ENCODE results near the gene ZNF804A. TPM values are rescaled to one million over a fixed set of nuclear protein-coding genes. Genes with fewer than 3 reads are reported as not detected.

The ZNF804A gene
- total and polyA plus RNA-seq, 5 donors, result not detected

GRCh38 chr2:184611361-184612085, 13.2 kb downstream of the ZNF804A start:
- H3K9me3 ChIP-seq (ENCODE audit: control insufficient read depth, low read length), result no peaks in the 10 kb centered on the region
- DNase-seq, result no peak
- no peak overlapping the region for H3K4me3 ChIP-seq (ENCODE audit: low read length)
- H3K27me3 ChIP-seq (ENCODE audit: control insufficient read depth, insufficient read depth), result no peaks in the 10 kb centered on the region
- H3K27ac ChIP-seq (ENCODE audit: low read length), result no peak overlapping the region
- no peaks in the 10 kb centered on the region for H3K4me1 ChIP-seq (ENCODE audit: control insufficient read depth, insufficient read depth, low read length)
- WGBS, result 25% methylated on average over 2 of the region's 2 CpGs
- intact Hi-C loops (cut with DNase I), result no loop called here
- ATAC-seq, result no peak

GRCh38 chr2:184620367-184620766, 22.0 kb downstream of the ZNF804A start:
- Histone ChIP-seq H3K27ac (ENCODE audit: low read length) (no peak overlapping the region), H3K4me1 (ENCODE audit: control insufficient read depth, insufficient read depth, low read length) (no peaks in the 10 kb centered on the region), H3K9me3 (ENCODE audit: control insufficient read depth, low read length) (no peaks in the 10 kb centered on the region), H3K27me3 (ENCODE audit: control insufficient read depth, insufficient read depth) (no peaks in the 10 kb centered on the region), H3K4me3 (ENCODE audit: low read length) (no peak overlapping the region)
- DNase-seq (no peak), ATAC-seq (no peak)
- 31% methylated on average over 1 of the region's 1 CpG for WGBS
- intact Hi-C loops (cut with DNase I), result no loop called here

- ATAC-seq (no peak), DNase-seq (no peak)
- intact Hi-C loops (cut with DNase I), result no loop called here
- no peak overlapping the region for H3K27ac ChIP-seq (ENCODE audit: low read length)
- no peaks in the 10 kb centered on the region for H3K27me3 ChIP-seq (ENCODE audit: control insufficient read depth, insufficient read depth)
- no peak overlapping the region for H3K4me3 ChIP-seq (ENCODE audit: low read length)
- H3K9me3 ChIP-seq (ENCODE audit: control insufficient read depth, low read length), result no peaks in the 10 kb centered on the region
- H3K4me1 ChIP-seq (ENCODE audit: control insufficient read depth, insufficient read depth, low read length), result no peaks in the 10 kb centered on the region
These were observed 26.0 kb downstream of the ZNF804A start for GRCh38 chr2:184624311-184624710.

GRCh38 chr2:184628051-184628450, 29.7 kb downstream of the ZNF804A start:
- no peak for ATAC-seq

GRCh38 chr2:184633726-184634125, 35.4 kb downstream of the ZNF804A start:
- H3K27ac ChIP-seq (ENCODE audit: low read length), result no peak overlapping the region
- no peaks in the 10 kb centered on the region for H3K4me1 ChIP-seq (ENCODE audit: control insufficient read depth, insufficient read depth, low read length)
- H3K4me3 ChIP-seq (ENCODE audit: low read length), result no peak overlapping the region
- H3K27me3 ChIP-seq (ENCODE audit: control insufficient read depth, insufficient read depth), result no peaks in the 10 kb centered on the region
- ATAC-seq, result no peak
- H3K9me3 ChIP-seq (ENCODE audit: control insufficient read depth, low read length), result no peaks in the 10 kb centered on the region
- DNase-seq, result no peak
- intact Hi-C loops (cut with DNase I), result no loop called here

More at GRCh38 chr2:184628051-184628450, 29.7 kb downstream of the ZNF804A start:
- DNase-seq, result no peak
- intact Hi-C loops (cut with DNase I), result no loop called here
- WGBS, result 87% methylated on average over 7 of the region's 7 CpGs
- Histone ChIP-seq H3K9me3 (ENCODE audit: control insufficient read depth, low read length) (no peaks in the 10 kb centered on the region), H3K4me1 (ENCODE audit: control insufficient read depth, insufficient read depth, low read length) (no peaks in the 10 kb centered on the region), H3K4me3 (ENCODE audit: low read length) (no peak overlapping the region), H3K27ac (ENCODE audit: low read length) (no peak overlapping the region), H3K27me3 (ENCODE audit: control insufficient read depth, insufficient read depth) (no peaks in the 10 kb centered on the region)

- ATAC-seq, result no peak
- no peaks in the 10 kb centered on the region for H3K9me3 ChIP-seq (ENCODE audit: control insufficient read depth, low read length)
- DNase-seq, result no peak
- H3K27me3 ChIP-seq (ENCODE audit: control insufficient read depth, insufficient read depth), result no peaks in the 10 kb centered on the region
- H3K4me3 ChIP-seq (ENCODE audit: low read length), result no peak overlapping the region
- intact Hi-C loops (cut with DNase I), result no loop called here
- 69% methylated on average over 1 of the region's 1 CpG for WGBS
- no peak overlapping the region for H3K27ac ChIP-seq (ENCODE audit: low read length)
- H3K4me1 ChIP-seq (ENCODE audit: control insufficient read depth, insufficient read depth, low read length), result no peaks in the 10 kb centered on the region
These were observed 39.5 kb downstream of the ZNF804A start for GRCh38 chr2:184637781-184638180.

- Histone ChIP-seq H3K9me3 (ENCODE audit: control insufficient read depth, low read length) (no peaks in the 10 kb centered on the region), H3K4me3 (ENCODE audit: low read length) (no peak overlapping the region), H3K27me3 (ENCODE audit: control insufficient read depth, insufficient read depth) (no peaks in the 10 kb centered on the region), H3K27ac (ENCODE audit: low read length) (no peak overlapping the region), H3K4me1 (ENCODE audit: control insufficient read depth, insufficient read depth, low read length) (no peaks in the 10 kb centered on the region)
- DNase-seq (no peak), ATAC-seq (no peak)
- intact Hi-C loops (cut with DNase I), result no loop called here
These were observed 46.4 kb downstream of the ZNF804A start for GRCh38 chr2:184644685-184645084.

- Histone ChIP-seq H3K27me3 (ENCODE audit: control insufficient read depth, insufficient read depth) (no peaks in the 10 kb centered on the region), H3K27ac (ENCODE audit: low read length) (no peak overlapping the region), H3K4me3 (ENCODE audit: low read length) (no peak overlapping the region), H3K4me1 (ENCODE audit: control insufficient read depth, insufficient read depth, low read length) (no peaks in the 10 kb centered on the region), H3K9me3 (ENCODE audit: control insufficient read depth, low read length) (no peaks in the 10 kb centered on the region)
- ATAC-seq (no peak), DNase-seq (no peak)
- intact Hi-C loops (cut with DNase I), result no loop called here
- WGBS, result 68% methylated on average over 2 of the region's 2 CpGs
These were observed 47.8 kb downstream of the ZNF804A start for GRCh38 chr2:184646177-184646576.

GRCh38 chr2:184646593-184646992, 48.3 kb downstream of the ZNF804A start:
- H3K4me1 ChIP-seq (ENCODE audit: control insufficient read depth, insufficient read depth, low read length), result no peaks in the 10 kb centered on the region
- no peak for DNase-seq
- intact Hi-C loops (cut with DNase I), result no loop called here
- H3K27ac ChIP-seq (ENCODE audit: low read length), result no peak overlapping the region
- no peak for ATAC-seq
- H3K9me3 ChIP-seq (ENCODE audit: control insufficient read depth, low read length), result no peaks in the 10 kb centered on the region
- no peak overlapping the region for H3K4me3 ChIP-seq (ENCODE audit: low read length)
- 91% methylated on average over 4 of the region's 4 CpGs for WGBS
- H3K27me3 ChIP-seq (ENCODE audit: control insufficient read depth, insufficient read depth), result no peaks in the 10 kb centered on the region

GRCh38 chr2:184654945-184655344, 56.6 kb downstream of the ZNF804A start:
- H3K9me3 ChIP-seq (ENCODE audit: control insufficient read depth, low read length), result no peaks in the 10 kb centered on the region
- no peak for ATAC-seq
- no peak overlapping the region for H3K4me3 ChIP-seq (ENCODE audit: low read length)
- DNase-seq, result no peak
- H3K4me1 ChIP-seq (ENCODE audit: control insufficient read depth, insufficient read depth, low read length), result no peaks in the 10 kb centered on the region
- intact Hi-C loops (cut with DNase I), result no loop called here
- H3K27ac ChIP-seq (ENCODE audit: low read length), result no peak overlapping the region
- H3K27me3 ChIP-seq (ENCODE audit: control insufficient read depth, insufficient read depth), result no peaks in the 10 kb centered on the region
- WGBS, result 54% methylated on average over 2 of the region's 2 CpGs

GRCh38 chr2:184677171-184677570, 78.8 kb downstream of the ZNF804A start:
- H3K4me3 ChIP-seq (ENCODE audit: low read length), result no peak overlapping the region
- intact Hi-C loops (cut with DNase I), result no loop called here
- no peak for ATAC-seq
- no peak for DNase-seq
- H3K9me3 ChIP-seq (ENCODE audit: control insufficient read depth, low read length), result no peaks in the 10 kb centered on the region
- no peaks in the 10 kb centered on the region for H3K4me1 ChIP-seq (ENCODE audit: control insufficient read depth, insufficient read depth, low read length)
- WGBS, result 73% methylated on average over 2 of the region's 2 CpGs
- H3K27ac ChIP-seq (ENCODE audit: low read length), result no peak overlapping the region
- no peaks in the 10 kb centered on the region for H3K27me3 ChIP-seq (ENCODE audit: control insufficient read depth, insufficient read depth)
